PFSK-1 (cell line): ENCODE measurements around the gene NES.

Experiments
- FOXP2 ChIP-seq: optimal IDR thresholded peaks from 2 replicates; pipeline ENCODE3; 2011; ENCODE audit warnings: borderline replicate concordance, control low read depth, inconsistent platforms; ENCODE audit not compliant: insufficient read depth; ENCODE audit errors: extremely low read length, extremely low read depth
- POLR2AphosphoS5 ChIP-seq: IDR thresholded peaks from 2 replicates; pipeline ENCODE4 v1.6.1; 2012; ENCODE audit warnings: low read depth, mild to moderate bottlenecking, control low read depth, low read length, moderate library complexity
- REST ChIP-seq, 2 experiments: IDR thresholded peaks; 2 replicates each; pipeline versions ENCODE4 v1.6.1 to v1.8.0; 2011 to 2012; ENCODE audit warnings: low read depth in 2 of 2, low read length in 2 of 2, control low read depth in 1 of 2, inconsistent platforms in 1 of 2, mild to moderate bottlenecking in 1 of 2, moderate library complexity in 1 of 2; ENCODE audit not compliant: insufficient read depth in 1 of 2
- SIN3A ChIP-seq: IDR thresholded peaks from 2 replicates; pipeline ENCODE4 v1.6.1; 2012; ENCODE audit warnings: mild to moderate bottlenecking, low read length, moderate library complexity, borderline replicate concordance; ENCODE audit not compliant: insufficient read depth

DNA sequence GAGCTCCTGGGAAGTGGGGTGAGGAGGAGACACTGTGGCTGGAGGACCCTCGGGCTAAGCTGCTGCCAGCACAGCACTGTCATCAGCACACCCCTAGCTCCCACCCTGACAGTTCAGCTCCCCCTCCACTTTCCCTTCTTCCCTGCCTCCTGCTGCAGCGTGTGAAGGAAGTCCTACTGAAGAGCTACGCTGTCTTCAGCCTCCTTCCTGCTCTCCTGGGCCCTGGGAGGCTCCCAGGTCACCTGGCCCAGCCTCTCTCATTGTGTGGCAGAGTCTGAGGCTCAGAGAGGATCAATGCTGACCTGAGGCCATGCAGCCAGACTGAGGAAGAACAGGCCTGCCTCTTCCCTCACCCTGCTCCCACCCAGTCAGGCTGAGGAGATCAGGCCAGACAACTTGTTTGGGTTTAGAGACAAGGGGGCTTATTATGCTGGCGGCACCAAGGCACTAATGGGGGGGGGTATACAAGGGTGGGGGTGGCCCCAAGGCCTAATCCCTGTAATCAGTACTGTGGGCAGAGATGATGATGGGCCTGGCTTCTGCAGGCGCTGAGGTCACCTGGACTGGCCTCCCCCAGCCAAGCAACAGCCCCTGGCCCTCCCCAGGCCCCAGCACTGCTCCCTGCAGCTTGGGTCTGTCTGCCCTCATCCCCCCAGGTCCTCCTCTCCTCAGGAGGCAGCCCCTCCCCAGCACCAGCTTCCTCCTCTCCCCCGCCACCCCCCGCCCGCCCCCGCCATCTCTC is 9.1 kb downstream of the NES start:
- TF ChIP-seq POLR2AphosphoS5 (0 out of 2 replicates have a peak, but pooled peaks have one; percentile 20), REST (IDR thresholded peaks at IDR 0.05; ENCODE audit: insufficient read depth in 1 of 2, low read depth in 2 of 2, low read length in 2 of 2) (no peak), SIN3A (peak; percentile 6; the same call in 1 of the 2 replicates), FOXP2 (no peak)
